Lower lobe of right lung (tissue), 2 donors: Measurements from ENCODE around the gene CISD2. TPM values are rescaled to one million over a fixed set of nuclear protein-coding genes. Genes with fewer than 3 reads are reported as not detected.

Experiments used
- ATAC-seq, 2 donors: fragments of 200-7000 bp; cut with Tn5 transposase; one replicate each; pipeline ENCODE4 v1.9.1; 2020 to 2022; ENCODE audit warnings: mild to moderate bottlenecking in 2 of 2, moderate library complexity in 2 of 2
- DNase-seq: peaks from one replicate; pipeline ENCODE4 v3.0.0-alpha.2; 2020
- H3K27ac ChIP-seq: fragments of 200-600 bp; one replicate; pipeline ENCODE4 v1.8.0; 2022
- H3K27me3 ChIP-seq: fragments of 200-600 bp; one replicate; pipeline ENCODE4 v1.8.0; 2022; ENCODE audit warnings: low read depth
- H3K36me3 ChIP-seq: fragments of 200-600 bp; one replicate; pipeline ENCODE4 v1.8.0; 2022; ENCODE audit warnings: mild to moderate bottlenecking
- H3K4me1 ChIP-seq: fragments of 200-600 bp; one replicate; pipeline ENCODE4 v1.8.0; 2022
- H3K4me3 ChIP-seq: fragments of 200-600 bp; one replicate; pipeline ENCODE4 v1.8.0; 2022; ENCODE audit warnings: mild to moderate bottlenecking
- H3K9me3 ChIP-seq: fragments of 200-600 bp; one replicate; pipeline ENCODE4 v1.8.0; 2022
- intact Hi-C: fragments of 100-400 bp; cut with DNase I; formaldehyde crosslinking; loops from one replicate; pipeline ENCODE4 v1.11.0; 2022
- total RNA-seq: library from RNA; stranded (reverse); fragmentation: NEBNext Ultra II Directional; extraction: Animal tissue kit (Norgen Biotek cat#: 25700); gene quantifications from one replicate; pipeline ENCODE4 v1.2.1, GENCODE V29; 2021
- TF ChIP-seq, protein P1 (sequence below): fragments of 200-600 bp; IDR thresholded peaks from one replicate; pipeline ENCODE4 v1.8.0; 2022; ENCODE audit warnings: antibody characterized with exemption, mild to moderate bottlenecking
- donor health status: DM: no; HTN: yes; CAD: no; lungs with severe emphysema.

CISD2 gene
- total RNA-seq, 1 donor from 2014 or later, result 28.5 TPM

DNA sequence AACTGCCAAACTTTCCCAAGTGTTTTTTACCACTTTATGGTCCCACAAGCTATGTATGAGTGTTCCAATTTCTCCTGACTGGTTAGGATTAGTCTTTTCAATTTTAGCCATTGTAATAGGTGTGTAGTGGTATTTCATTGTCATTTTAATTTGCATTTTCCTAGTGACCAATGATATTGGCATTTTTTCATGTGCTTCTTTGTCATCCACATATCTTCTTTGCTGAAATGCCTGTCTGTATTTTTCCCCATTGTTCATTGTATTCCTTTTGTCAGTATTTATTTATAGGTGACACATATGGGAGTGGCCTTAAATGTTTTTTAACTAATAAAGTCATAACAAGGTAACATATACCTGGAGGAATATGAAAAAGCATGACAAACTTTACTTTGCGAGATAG lies 32.2 kb upstream of the CISD2 start:
- TF ChIP-seq, protein P1, sequence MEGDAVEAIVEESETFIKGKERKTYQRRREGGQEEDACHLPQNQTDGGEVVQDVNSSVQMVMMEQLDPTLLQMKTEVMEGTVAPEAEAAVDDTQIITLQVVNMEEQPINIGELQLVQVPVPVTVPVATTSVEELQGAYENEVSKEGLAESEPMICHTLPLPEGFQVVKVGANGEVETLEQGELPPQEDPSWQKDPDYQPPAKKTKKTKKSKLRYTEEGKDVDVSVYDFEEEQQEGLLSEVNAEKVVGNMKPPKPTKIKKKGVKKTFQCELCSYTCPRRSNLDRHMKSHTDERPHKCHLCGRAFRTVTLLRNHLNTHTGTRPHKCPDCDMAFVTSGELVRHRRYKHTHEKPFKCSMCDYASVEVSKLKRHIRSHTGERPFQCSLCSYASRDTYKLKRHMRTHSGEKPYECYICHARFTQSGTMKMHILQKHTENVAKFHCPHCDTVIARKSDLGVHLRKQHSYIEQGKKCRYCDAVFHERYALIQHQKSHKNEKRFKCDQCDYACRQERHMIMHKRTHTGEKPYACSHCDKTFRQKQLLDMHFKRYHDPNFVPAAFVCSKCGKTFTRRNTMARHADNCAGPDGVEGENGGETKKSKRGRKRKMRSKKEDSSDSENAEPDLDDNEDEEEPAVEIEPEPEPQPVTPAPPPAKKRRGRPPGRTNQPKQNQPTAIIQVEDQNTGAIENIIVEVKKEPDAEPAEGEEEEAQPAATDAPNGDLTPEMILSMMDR, result no peak
- ATAC-seq, result no peak
- DNase-seq, result no peak
- no peaks in the 10 kb centered on the region for H3K9me3 ChIP-seq
- no peak overlapping the region for H3K27ac ChIP-seq
- no peaks in the 10 kb centered on the region for H3K4me1 ChIP-seq
- H3K27me3 ChIP-seq, result no peaks in the 10 kb centered on the region
- H3K4me3 ChIP-seq, result no peak overlapping the region
- intact Hi-C loops, result no loop called here
- H3K36me3 ChIP-seq, result no peaks in the 10 kb centered on the region

DNA sequence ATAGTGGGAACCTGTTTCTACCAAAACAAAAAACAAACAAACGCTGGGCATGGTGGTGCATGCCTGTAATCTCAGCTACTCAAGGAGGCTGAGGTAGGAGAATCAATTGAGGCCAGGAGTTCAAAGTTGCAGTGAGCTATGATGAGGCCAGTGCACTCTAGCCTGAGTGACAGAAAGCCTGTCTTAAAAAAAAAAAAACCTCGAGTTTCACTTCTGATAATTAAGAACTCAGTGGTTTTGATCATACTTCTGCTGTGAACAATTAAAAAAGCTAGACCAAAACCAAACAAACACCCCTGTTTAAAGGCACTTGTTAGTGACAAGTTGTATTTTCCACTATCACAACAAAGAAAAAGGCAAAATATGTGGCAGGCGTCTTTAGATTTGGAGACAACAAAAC lies 26.4 kb upstream of the CISD2 start:
- Histone ChIP-seq H3K4me1 (no peaks in the 10 kb centered on the region), H3K27ac (no peak overlapping the region), H3K27me3 (no peaks in the 10 kb centered on the region), H3K4me3 (no peak overlapping the region), H3K9me3 (no peaks in the 10 kb centered on the region), H3K36me3 (no peaks in the 10 kb centered on the region)
- TF ChIP-seq, protein P1, result no peak
- no peak for DNase-seq
- intact Hi-C loops, result no loop called here
- ATAC-seq, result no peak

DNA sequence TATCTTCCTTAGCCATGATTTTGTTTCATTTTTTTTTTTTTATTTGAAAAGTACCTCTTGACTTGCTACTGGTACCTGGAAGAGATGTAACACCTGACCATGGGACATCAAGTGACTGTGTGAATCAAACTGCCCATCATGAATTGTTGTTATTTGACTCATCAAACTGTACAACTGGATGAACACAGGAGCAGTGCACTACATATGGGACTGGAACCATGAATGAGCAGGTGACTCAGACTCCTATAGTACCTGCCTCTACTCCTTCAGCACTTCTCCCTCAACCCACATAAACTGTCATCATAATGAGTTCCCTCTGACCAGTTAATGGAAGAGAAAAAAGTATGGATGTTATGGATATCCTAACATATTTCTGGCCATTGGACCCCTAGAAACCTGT lies 25.5 kb upstream of the CISD2 start:
- no peaks in the 10 kb centered on the region for H3K4me1 ChIP-seq
- no peak overlapping the region for H3K27ac ChIP-seq
- ATAC-seq (no peak), DNase-seq (no peak)
- TF ChIP-seq, protein P1, result no peak
- H3K4me3 ChIP-seq, result no peak overlapping the region
- no peaks in the 10 kb centered on the region for H3K27me3 ChIP-seq
- no peaks in the 10 kb centered on the region for H3K36me3 ChIP-seq
- H3K9me3 ChIP-seq, result no peaks in the 10 kb centered on the region
- intact Hi-C loops, result no loop called here

DNA sequence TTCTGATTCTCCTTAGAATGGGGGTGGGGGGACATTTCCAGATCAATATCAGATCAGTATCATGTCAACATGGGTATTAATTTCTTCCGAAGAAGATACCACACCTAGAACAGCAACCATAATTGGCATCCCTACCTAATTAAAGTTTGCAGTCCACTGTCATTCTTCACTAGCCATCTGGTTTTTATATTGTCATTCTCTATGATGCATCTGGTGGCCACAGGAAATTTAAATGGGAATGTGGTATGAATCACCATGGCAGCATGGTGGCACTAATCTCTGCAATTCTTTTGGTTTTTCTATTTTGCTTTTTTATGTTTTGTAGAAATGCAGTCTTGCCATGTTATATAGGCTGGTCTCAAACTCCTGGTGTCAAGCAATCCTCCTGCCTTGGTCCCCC lies 24.9 kb upstream of the CISD2 start:
- no peaks in the 10 kb centered on the region for H3K27me3 ChIP-seq
- intact Hi-C loops, result no loop called here
- TF ChIP-seq, protein P1, result no peak

DNA sequence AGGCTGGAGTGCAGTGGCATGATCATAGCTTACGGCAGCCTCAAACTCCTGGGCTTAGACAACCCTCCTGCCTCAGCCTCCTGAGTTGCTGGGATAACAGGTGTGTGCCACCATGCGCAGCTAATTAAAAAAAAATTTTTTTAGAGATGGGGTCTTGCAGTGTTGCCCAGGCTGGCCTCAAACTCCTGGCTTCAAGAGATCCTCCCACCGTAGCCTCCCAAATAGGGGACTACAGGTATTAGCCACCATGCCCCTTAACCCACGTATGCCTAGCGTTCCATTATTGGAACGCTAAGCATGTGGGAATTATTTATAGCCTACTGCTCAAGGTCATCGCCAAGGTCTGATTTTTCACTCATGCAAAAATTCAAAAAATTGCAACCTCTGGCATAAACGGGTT lies 21.1 kb upstream of the CISD2 start:
- Histone ChIP-seq H3K4me1 (no peaks in the 10 kb centered on the region), H3K9me3 (no peaks in the 10 kb centered on the region), H3K27ac (no peak overlapping the region), H3K4me3 (no peak overlapping the region), H3K27me3 (no peaks in the 10 kb centered on the region), H3K36me3 (no peaks in the 10 kb centered on the region)
- TF ChIP-seq, protein P1, result no peak
- no peak for DNase-seq
- ATAC-seq, result no peak
- intact Hi-C loops, result no loop called here

More for the DNA sequence above, 24.9 kb upstream of the CISD2 start:
- Histone ChIP-seq H3K4me3 (no peak overlapping the region), H3K9me3 (no peaks in the 10 kb centered on the region), H3K27ac (no peak overlapping the region), H3K4me1 (no peaks in the 10 kb centered on the region), H3K36me3 (no peaks in the 10 kb centered on the region)
- ATAC-seq (no peak), DNase-seq (no peak)

DNA sequence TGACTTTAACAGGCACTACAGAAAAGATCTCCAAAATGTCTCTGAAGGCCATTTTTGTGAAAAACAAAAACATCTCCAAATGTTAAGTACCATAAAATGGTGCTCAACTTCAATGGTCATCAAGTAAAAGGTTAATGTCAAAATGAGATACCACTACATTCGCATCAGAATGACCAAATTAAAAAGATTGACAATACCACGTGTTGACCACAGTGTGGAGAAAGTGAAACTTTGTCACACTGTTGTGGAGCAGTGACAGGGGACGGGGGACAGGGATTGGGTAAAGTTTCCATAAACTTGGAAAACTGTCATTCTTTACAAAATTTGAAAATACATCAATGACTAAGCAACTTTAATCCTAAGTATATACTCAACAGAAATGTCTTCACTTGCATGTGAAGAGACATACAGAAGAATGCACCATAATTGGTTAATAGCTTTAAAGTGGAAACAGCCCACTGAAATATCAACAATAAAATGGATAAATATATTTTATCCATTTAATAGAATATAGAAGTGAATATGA lies 19.1 kb upstream of the CISD2 start:
- intact Hi-C loops, result no loop called here
- no peak for ATAC-seq
- Histone ChIP-seq H3K9me3 (no peaks in the 10 kb centered on the region), H3K27me3 (no peaks in the 10 kb centered on the region), H3K4me1 (no peaks in the 10 kb centered on the region), H3K36me3 (no peaks in the 10 kb centered on the region), H3K4me3 (no peak overlapping the region), H3K27ac (no peak overlapping the region)
- DNase-seq, result no peak
- TF ChIP-seq, protein P1, result no peak
